T-cell (primary cell): ENCODE measurements around the gene ZBTB7A. TPM values are rescaled to one million over a fixed set of nuclear protein-coding genes. Genes with fewer than 3 reads are reported as not detected.

Experiments used
- ATAC-seq, 4 experiments: fragments of 200-7000 bp in 3 of 4; fragments of 150-1000 bp in 1 of 4; cut with Tn5 transposase; replicated peaks in 1 of 4; 1 replicate in 3 of 4; 2 replicates in 1 of 4; pipeline ENCODE4 v1.10.0; 2021; ENCODE audit warnings: moderate library complexity in 3 of 4, mild to moderate bottlenecking in 2 of 4, moderate number of reproducible peaks in 1 of 4
- CTCF ChIA-PET, 2 donors: fragments of 300-600 bp; sonication (Branson Sonifier 250); formaldehyde crosslinking; loops; one replicate each; lab custom pipeline; 2022; ENCODE audit warnings: antibody characterized with exemption in 2 of 2; lab: Charles Lee
- POLR2A ChIA-PET, 2 donors: fragments of 300-600 bp; sonication (Branson Sonifier 250); formaldehyde crosslinking; loops; one replicate each; lab custom pipeline; 2022; ENCODE audit warnings: antibody characterized with exemption in 2 of 2; lab: Charles Lee
- DNase-seq, 35 experiments: peaks; one replicate each; pipeline versions ENCODE4 v3.0.0 to v3.0.0-alpha.2; 2013 to 2023
- H3K27ac ChIP-seq: one replicate; pipeline ENCODE4 v1.5.1; 2013; ENCODE audit warnings: low read length
- H3K27me3 ChIP-seq, 2 experiments: replicated peaks in 1 of 2; 1 replicate in 1 of 2; 2 replicates in 1 of 2; pipeline versions ENCODE4 v1.6.1 to v1.7.0; 2013; ENCODE audit warnings: low read length in 1 of 2, mixed read lengths in 1 of 2; ENCODE audit not compliant: control insufficient read depth in 2 of 2, insufficient read depth in 2 of 2; ENCODE audit errors: extremely low read depth in 1 of 2
- H3K36me3 ChIP-seq, 2 donors: 1 replicate in 1 of 2; 2 replicates in 1 of 2; pipeline versions ENCODE4 v1.6.1 to v1.7.0; 2013; ENCODE audit warnings: low read length in 1 of 2; ENCODE audit not compliant: control insufficient read depth in 2 of 2, insufficient read depth in 1 of 2; ENCODE audit errors: extremely low read depth in 1 of 2
- H3K4me1 ChIP-seq, 2 experiments: 1 replicate in 1 of 2; 2 replicates in 1 of 2; pipeline versions ENCODE4 v1.6.1 to v1.7.0; 2013; ENCODE audit warnings: low read length in 2 of 2, mixed read lengths in 1 of 2; ENCODE audit not compliant: insufficient read depth in 2 of 2, control insufficient read depth in 1 of 2; ENCODE audit errors: extremely low read depth in 1 of 2
- H3K4me3 ChIP-seq, 2 donors: 1 replicate in 1 of 2; 2 replicates in 1 of 2; pipeline versions ENCODE4 v1.5.1 to v1.7.0; 2013; ENCODE audit warnings: mild to moderate bottlenecking in 2 of 2, low read length in 1 of 2, moderate library complexity in 1 of 2; ENCODE audit not compliant: control insufficient read depth in 1 of 2; ENCODE audit errors: extremely low read depth in 1 of 2
- H3K9me3 ChIP-seq: 2 replicates; pipeline ENCODE4 v1.7.0; 2013
- H3K27ac Mint-ChIP-seq, 2 donors: one replicate each; pipeline ENCODE4 v1.8.0; 2020 to 2021; ENCODE audit warnings: mild to moderate bottlenecking in 2 of 2, mixed read lengths in 2 of 2
- H3K27me3 Mint-ChIP-seq, 2 donors: one replicate each; pipeline ENCODE4 v1.8.0; 2021 to 2022; ENCODE audit warnings: mixed read lengths in 2 of 2
- H3K36me3 Mint-ChIP-seq: one replicate; pipeline ENCODE4 v1.8.0; 2021; ENCODE audit warnings: mixed read lengths
- H3K4me1 Mint-ChIP-seq, 3 donors: one replicate each; pipeline ENCODE4 v1.8.0; 2020 to 2022; ENCODE audit warnings: mixed read lengths in 3 of 3, mild to moderate bottlenecking in 1 of 3
- H3K4me3 Mint-ChIP-seq, 3 donors: one replicate each; pipeline ENCODE4 v1.8.0; 2020 to 2022; ENCODE audit warnings: mild to moderate bottlenecking in 3 of 3, mixed read lengths in 3 of 3, moderate library complexity in 3 of 3
- H3K9me3 Mint-ChIP-seq, 3 donors: one replicate each; pipeline ENCODE4 v1.8.0; 2020 to 2022; ENCODE audit warnings: mixed read lengths in 3 of 3
- WGBS: methylation state at CpG from one replicate; pipeline ENCODE4 v1.1.5; 2013; ENCODE audit warnings: missing lambda C conversion rate; ENCODE audit not compliant: insufficient coverage; 5-methylcytosine and 5-hydroxymethylcytosine counted together
- total RNA-seq, 35 experiments: library from RNA in 6 of 35; stranded (reverse) in 6 of 35; fragments of 120-200 nt in 1 of 35; gene quantifications; one replicate each; pipeline versions ENCODE4 v1.2.1 to v1.2.4 and lab custom pipeline; 2013 to 2026

ZBTB7A gene
- total RNA-seq, 5 donors from 2014 or later (not counting 1 experiment from before 2014, with no cell fraction given): 43.6 to 85.7 (median 81.8) TPM

DNA sequence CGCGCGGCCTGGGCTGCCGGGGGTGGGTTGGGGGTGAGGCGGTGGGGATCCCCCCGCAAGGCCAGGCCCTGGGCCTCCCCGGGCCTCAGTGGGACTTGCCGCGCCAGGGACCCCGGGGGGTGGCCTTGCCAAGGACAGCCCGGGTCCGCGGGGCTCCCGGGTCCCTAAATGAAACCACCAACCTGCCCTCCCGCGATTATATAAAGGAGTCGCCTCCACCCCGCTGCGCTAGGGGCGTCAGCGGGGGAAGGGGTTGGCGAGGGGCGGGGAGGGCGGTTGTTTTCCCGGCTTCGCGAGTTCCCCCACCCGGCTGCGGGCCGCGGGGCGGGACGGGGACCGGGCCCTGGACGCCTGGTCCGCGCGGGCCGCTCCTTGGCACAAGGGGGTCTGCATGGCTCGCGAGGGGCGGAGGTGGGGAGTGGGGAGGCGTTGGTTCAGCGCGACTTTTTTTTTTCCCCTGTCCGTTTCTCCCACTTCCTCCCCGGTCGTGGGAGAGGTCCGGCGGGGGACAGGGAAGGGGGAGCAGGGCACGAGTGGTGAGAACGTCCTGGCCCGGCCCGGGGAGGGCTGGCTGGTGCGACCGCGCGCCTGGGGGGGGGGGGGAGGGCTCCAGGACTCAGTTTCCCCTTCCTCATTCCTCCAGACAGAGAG is 822 bp upstream of the ZBTB7A start:
- DNase-seq: peak in 11 of 35 experiments; percentile 28 to 67 (median 51)
- 3% methylated on average over 8 of the region's 58 CpGs for WGBS
- H3K36me3 ChIP-seq: peaks cover 4 to 11% of the 10 kb centered on the region in 2 donors
- no peaks in the 10 kb centered on the region for H3K27me3 Mint-ChIP-seq
- peak overlapping the region; percentile 78 for H3K27ac ChIP-seq
- CTCF ChIA-PET: interaction anchor here in 1 of 2 donors (1.0 kb wide), 1 partner anchor 37 kb away, joined by 6 read pairs; no protein-coding TSS in a partner anchor
- H3K27me3 ChIP-seq: no peaks in the 10 kb centered on the region
- peak overlapping the region; percentile 92 to 93 for H3K27ac Mint-ChIP-seq
- no peaks in the 10 kb centered on the region for H3K9me3 Mint-ChIP-seq
- H3K4me1 Mint-ChIP-seq: peaks cover 28 to 37% (median 35%) of the 10 kb centered on the region in 3 donors
- peak; percentile 2 to 18 (median 6) for ATAC-seq
- no peaks in the 10 kb centered on the region for H3K9me3 ChIP-seq
- peaks cover 14 to 50% of the 10 kb centered on the region in 2 experiments for H3K4me1 ChIP-seq
- H3K4me3 Mint-ChIP-seq: peak overlapping the region; percentile 80 to 84 (median 81)
- H3K4me3 ChIP-seq: peak overlapping the region; percentile 49 to 61
- POLR2A ChIA-PET: interaction anchor here (0.6 to 1.0 kb wide), 3 partner anchors 10 to 179 kb away, joined by 3 to 15 read pairs (median 4); no protein-coding TSS in a partner anchor
- H3K36me3 Mint-ChIP-seq: no peaks in the 10 kb centered on the region

DNA sequence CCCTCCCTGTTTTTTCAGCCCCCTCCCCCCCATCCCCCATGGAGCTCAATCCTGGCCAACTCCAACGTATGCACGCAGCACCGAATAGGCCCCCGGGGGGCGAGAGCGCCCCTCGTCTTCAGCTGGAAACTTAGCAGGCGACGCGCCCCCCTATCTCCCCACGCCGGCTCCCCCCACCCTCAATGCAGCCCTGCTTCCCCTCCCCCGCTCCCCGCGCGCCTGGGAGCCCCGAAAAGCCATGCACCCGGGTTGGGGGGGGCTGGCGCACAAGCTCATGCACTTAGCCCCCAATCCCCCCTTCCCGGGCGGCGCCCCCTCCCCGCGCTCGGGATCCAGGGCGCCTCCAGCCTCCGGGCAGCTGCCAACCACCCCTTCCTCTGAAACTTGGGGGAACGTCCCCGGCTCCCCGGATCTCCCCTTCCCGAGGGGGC is 508 bp downstream of the ZBTB7A start:
- Histone ChIP-seq H3K36me3 (peaks cover 7 to 20% of the 10 kb centered on the region in 2 donors), H3K27ac (peak overlapping the region; percentile 75), H3K27me3 (no peaks in the 10 kb centered on the region), H3K4me1 (peaks cover 14 to 64% of the 10 kb centered on the region in 2 experiments), H3K9me3 (no peaks in the 10 kb centered on the region), H3K4me3 (peak overlapping the region; percentile 66 to 93)
- WGBS: under 1% methylated on average over 29 of the region's 31 CpGs
- H3K9me3 Mint-ChIP-seq: no peaks in the 10 kb centered on the region
- H3K27ac Mint-ChIP-seq: no peak overlapping the region
- no peaks in the 10 kb centered on the region for H3K36me3 Mint-ChIP-seq
- ChIA-PET CTCF (interaction anchor here in 1 of 2 donors (0.8 to 0.9 kb wide), 2 partner anchors 59 to 81 kb away, joined by 3 read pairs; partner anchors contain the start of genes EEF2 and PIAS4), POLR2A (interaction anchor here in 1 of 2 donors (0.5 kb wide), 1 partner anchor 790 kb away, joined by 3 read pairs; no protein-coding TSS in a partner anchor)
- peaks cover 24 to 48% (median 43%) of the 10 kb centered on the region in 3 donors for H3K4me1 Mint-ChIP-seq
- peak in 29 of 35 experiments; percentile 48 to 79 (median 67) for DNase-seq
- peak; percentile 2 to 5 (median 4) for ATAC-seq
- no peaks in the 10 kb centered on the region for H3K27me3 Mint-ChIP-seq
- peak overlapping the region; percentile 56 to 81 (median 71) for H3K4me3 Mint-ChIP-seq

DNA sequence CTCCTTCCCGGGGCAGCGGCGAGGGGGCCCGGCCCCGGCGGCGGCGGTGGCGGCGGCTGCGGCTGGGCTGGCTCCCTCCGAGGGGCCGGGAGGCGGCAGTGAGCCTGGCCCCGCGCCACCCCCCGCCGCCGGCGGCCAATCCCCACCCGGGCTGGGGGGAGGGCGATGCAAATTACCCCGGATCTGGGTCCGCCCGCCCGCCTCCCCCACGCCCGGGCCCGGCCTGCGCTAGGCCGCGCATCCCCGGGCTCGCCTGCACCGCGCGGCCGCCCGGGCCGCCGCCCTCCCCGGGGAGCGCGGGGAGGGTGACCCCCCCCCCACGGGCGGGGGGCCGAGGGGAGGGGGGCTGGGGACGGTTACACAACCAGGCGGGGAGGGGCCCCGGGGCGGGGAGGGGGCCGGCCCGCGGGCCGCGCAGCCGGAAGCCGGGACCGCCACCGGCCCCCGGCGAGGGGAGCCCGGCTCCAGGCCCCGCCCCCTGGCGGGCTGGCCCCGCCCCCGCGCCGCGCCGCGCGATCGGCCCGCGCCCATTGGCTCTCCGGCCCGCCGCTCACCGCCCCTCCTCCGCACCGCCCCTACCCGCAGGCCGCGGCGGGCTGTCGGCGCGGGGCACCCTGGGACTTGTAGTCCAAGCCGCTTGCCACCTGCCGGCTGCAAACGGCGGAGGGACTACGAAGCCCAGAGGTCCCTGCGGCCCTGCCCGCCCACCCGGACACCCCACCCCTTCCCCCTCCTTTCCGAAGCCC is 1.1 kb downstream of the ZBTB7A start:
- ChIA-PET POLR2A (interaction anchor here in 1 of 2 donors (0.5 kb wide), 1 partner anchor 790 kb away, joined by 3 read pairs; no protein-coding TSS in a partner anchor), CTCF (interaction anchor here in 1 of 2 donors (0.8 kb wide), 1 partner anchor 80 kb away, joined by 3 read pairs; the partner anchor contains the start of gene EEF2)
- no peak overlapping the region for H3K27ac ChIP-seq
- H3K9me3 ChIP-seq: no peaks in the 10 kb centered on the region
- peaks cover 14 to 69% of the 10 kb centered on the region in 2 experiments for H3K4me1 ChIP-seq
- H3K27ac Mint-ChIP-seq: no peak overlapping the region
- peak; percentile 72 to 80 (median 77) for ATAC-seq
- H3K27me3 Mint-ChIP-seq: no peaks in the 10 kb centered on the region
- H3K4me3 ChIP-seq: peak overlapping the region in 1 of 2 donors; percentile 93
- H3K9me3 Mint-ChIP-seq: no peaks in the 10 kb centered on the region
- no peaks in the 10 kb centered on the region for H3K27me3 ChIP-seq
- H3K4me1 Mint-ChIP-seq: peaks cover 25 to 53% (median 46%) of the 10 kb centered on the region in 3 donors
- DNase-seq: peak; percentile 86 to 98 (median 96)
- H3K36me3 ChIP-seq: peaks cover 7 to 20% of the 10 kb centered on the region in 2 donors
- WGBS: under 1% methylated on average over 37 of the region's 98 CpGs
- H3K36me3 Mint-ChIP-seq: no peaks in the 10 kb centered on the region
- peak overlapping the region; percentile 56 to 81 (median 71) for H3K4me3 Mint-ChIP-seq

DNA sequence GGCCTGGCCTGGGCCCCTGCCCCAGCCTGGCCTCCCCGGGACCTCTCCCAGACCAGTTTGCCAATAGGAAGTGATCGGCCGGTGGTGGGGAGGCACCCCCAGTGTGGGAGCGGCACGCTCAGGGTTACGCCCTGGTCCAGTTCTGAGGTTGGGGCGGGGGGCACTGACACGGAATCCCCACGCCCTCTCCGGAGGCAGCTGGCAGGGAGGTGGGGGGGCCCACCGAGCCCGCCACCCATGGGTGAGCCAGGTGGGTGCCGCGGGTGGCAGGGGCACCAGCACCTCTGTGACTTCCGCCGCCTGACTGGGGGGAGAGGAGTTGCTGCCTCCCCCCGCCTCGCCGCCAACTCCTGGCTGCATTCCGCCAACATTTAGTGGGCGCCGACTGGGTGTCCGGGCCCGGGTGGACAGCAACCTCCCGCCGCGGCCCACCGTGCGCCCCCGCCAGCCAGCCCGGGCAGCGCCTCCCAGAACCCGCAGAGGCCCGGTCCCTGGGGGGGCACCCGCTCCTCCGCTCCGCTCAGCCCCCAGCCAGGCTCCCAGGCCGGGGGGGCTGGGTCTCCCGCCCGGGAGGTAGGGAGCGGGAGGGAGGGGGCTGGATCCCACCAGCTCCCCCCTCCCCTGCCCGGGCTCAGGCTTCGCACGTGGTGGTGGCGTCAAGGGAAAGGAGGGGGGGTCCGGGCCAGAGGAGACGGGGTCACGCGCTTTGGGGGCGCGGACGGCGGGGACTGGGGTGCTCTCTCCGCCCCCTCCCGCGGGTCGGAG is 2.0 kb downstream of the ZBTB7A start:
- peak overlapping the region; percentile 71 for H3K27ac ChIP-seq
- Mint-ChIP-seq H3K27ac (no peak overlapping the region), H3K27me3 (no peaks in the 10 kb centered on the region), H3K36me3 (no peaks in the 10 kb centered on the region), H3K4me1 (peaks cover 22 to 54% (median 47%) of the 10 kb centered on the region in 3 donors), H3K4me3 (peak overlapping the region; percentile 75 to 86 (median 80)), H3K9me3 (no peaks in the 10 kb centered on the region)
- H3K9me3 ChIP-seq: no peaks in the 10 kb centered on the region
- peaks cover 12 to 71% of the 10 kb centered on the region in 2 experiments for H3K4me1 ChIP-seq
- no peaks in the 10 kb centered on the region for H3K27me3 ChIP-seq
- POLR2A ChIA-PET: interaction anchor here in 1 of 2 donors (1.0 kb wide), 1 partner anchor 44 kb away, joined by 3 read pairs; no protein-coding TSS in a partner anchor
- DNase-seq (peak in 28 of 35 experiments; percentile 25 to 64 (median 50)), ATAC-seq (no peak)
- CTCF ChIA-PET: no interaction called here
- H3K36me3 ChIP-seq: peaks cover 7 to 20% of the 10 kb centered on the region in 2 donors
- peak overlapping the region; percentile 51 for H3K4me3 ChIP-seq
- WGBS: 1% methylated on average over 40 of the region's 57 CpGs

DNA sequence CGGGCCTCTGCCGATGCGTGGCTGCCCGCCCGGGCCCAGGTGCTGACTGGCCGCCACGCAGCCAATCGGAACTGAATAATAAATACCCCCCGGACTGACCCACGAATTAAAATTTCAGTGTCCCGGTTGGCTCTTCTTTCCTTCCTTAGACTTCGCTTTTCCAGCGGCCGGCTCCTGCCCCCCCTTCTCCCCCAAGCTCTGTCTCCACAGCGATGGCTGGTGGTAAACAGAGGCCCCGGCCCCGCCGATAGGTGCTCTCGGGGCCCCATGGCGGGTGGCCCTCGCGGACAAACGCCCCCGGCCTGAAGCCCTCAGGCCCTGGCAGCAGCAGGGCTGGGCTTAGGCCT is 2.6 kb downstream of the ZBTB7A start:
- Mint-ChIP-seq H3K9me3 (no peaks in the 10 kb centered on the region), H3K4me1 (peaks cover 17 to 52% (median 41%) of the 10 kb centered on the region in 3 donors), H3K27ac (peak overlapping the region; percentile 92), H3K27me3 (no peaks in the 10 kb centered on the region), H3K4me3 (peak overlapping the region; percentile 75 to 86 (median 80)), H3K36me3 (no peaks in the 10 kb centered on the region)
- 28% methylated on average over 23 of the region's 24 CpGs for WGBS
- Histone ChIP-seq H3K4me3 (peak overlapping the region; percentile 42 to 51), H3K27ac (peak overlapping the region; percentile 71), H3K36me3 (peaks cover 7 to 20% of the 10 kb centered on the region in 2 donors), H3K9me3 (no peaks in the 10 kb centered on the region), H3K4me1 (peaks cover 6 to 71% of the 10 kb centered on the region in 2 experiments), H3K27me3 (no peaks in the 10 kb centered on the region)
- ATAC-seq (no peak), DNase-seq (no peak)
- POLR2A ChIA-PET: interaction anchor here in 1 of 2 donors (1.0 kb wide), 1 partner anchor 45 kb away, joined by 3 read pairs; no protein-coding TSS in a partner anchor
- CTCF ChIA-PET: no interaction called here
